Suprapubic skin (tissue), 3 donors: ENCODE measurements around the gene PNLIPRP3.

Source experiments
- CTCF ChIP-seq, 2 donors: fragments of 200-600 bp in 1 of 2; fragments of 450-650 bp in 1 of 2; sonication (generic) in 1 of 2; IDR thresholded peaks; one replicate each; pipeline ENCODE4 v1.5.1; 2016 to 2019; ENCODE audit warnings: antibody characterized with exemption in 2 of 2, mild to moderate bottlenecking in 1 of 2, moderate library complexity in 1 of 2
- EP300 ChIP-seq: sonication (generic); formaldehyde crosslinking; IDR thresholded peaks from one replicate; pipeline ENCODE4 v1.6.1; 2017; ENCODE audit warnings: antibody characterized with exemption
- POLR2A ChIP-seq, 2 donors: fragments of 450-650 bp; IDR thresholded peaks; one replicate each; pipeline ENCODE4 v1.6.1; 2017; ENCODE audit warnings: antibody characterized with exemption in 2 of 2, mild to moderate bottlenecking in 2 of 2, moderate library complexity in 2 of 2

GRCh38 chr10:116408719-116409118 is 18.9 kb upstream of the PNLIPRP3 start:
- TF ChIP-seq CTCF (IDR thresholded peaks at IDR 0.05) (no peak), EP300 (no peak), POLR2A (IDR thresholded peaks at IDR 0.05) (no peak)
